GM18498 (cell line): ENCODE results near the gene LFNG.
"Not testable (repeated sequence)": the region's sequence is repeated elsewhere in the genome, so short reads cannot be mapped to it uniquely, and the experiment has no call there.

Experiments used
- ATAC-seq: cut with Tn5 transposase; IDR thresholded peaks from one replicate; pipeline ENCODE4 v1.9.1; 2021; ENCODE audit warnings: mild to moderate bottlenecking, moderate library complexity; ENCODE audit not compliant: unreplicated experiment

The LFNG gene

DNA sequence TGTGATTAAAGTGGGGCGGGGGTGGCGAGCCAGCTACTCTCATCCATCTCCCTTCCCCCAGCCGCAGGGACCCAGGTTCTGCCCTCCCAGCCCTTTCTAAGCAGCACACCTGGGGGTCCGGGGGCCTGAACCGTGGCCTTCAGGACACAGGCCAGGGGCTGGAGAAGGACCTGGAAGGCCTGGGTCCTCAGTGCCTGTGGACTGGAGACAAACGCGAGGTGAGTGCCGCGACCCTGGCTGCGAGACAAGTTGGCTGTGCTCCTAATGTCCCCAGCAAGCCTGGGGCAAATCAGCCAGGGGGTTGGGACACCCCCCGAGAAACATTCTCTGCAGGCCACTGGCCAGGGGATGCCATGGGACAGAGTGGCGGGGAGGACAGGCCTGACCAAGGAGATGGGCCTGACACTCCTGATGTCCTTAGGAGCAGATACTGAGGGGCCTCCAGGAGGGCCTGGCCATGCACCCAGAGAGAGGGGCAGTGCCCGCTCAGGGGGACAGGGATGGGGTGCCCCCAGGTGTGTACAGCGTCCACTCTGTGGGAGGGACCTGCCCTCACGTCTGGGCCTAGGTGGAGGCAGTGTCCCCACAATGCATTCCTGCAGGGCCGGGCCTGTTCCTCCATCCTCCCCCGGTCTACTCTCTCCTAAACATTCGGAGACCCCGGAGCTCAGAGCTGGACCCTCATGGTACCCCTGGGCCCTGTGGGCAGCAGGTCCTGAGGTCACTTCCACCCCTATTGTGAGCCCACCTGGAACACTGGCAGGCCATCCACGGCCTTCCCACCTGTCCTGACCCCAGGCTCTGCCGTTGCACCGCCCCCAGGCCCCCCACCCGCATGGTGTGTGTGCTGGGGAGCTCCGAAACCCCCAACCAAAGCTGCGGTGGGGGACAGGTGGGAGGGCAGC lies 22.7 kb downstream of the LFNG start:
- ATAC-seq = no peak

- no peak for ATAC-seq
Observed at GRCh38 chr7:2542916-2543871, 23.6 kb downstream of the LFNG start.

DNA sequence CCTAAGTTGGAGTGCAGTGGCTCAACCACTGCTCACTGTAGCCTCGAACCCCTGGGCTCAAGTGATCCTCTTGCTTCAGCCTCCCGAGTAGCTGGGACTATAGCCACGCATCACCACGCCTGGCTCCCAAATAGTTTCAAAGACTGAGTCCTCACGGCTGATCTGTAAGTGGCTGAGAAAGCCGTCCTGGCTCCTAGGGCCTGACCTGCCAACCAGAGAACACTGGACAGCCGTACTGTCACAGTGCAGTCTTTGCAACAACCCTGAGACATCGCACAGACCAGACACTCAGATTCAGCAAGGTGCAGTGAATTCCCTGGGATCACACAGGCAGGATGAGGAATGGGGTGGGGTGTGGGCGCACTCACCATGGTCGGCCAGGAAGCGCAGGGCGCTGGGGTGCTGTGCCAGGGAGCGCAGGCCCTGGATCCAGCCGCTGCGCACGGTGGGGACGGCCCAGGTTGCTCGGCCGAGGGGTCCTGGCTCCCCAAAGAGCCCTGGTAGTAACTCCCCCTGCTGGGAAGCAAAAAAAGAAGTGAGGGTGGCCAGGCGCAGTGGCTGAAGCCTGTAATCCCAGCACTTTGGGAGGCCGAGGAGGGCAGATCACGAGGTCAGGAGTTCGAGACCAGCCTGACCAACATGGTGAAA lies 25.1 kb downstream of the LFNG start:
- ATAC-seq = no peak

DNA sequence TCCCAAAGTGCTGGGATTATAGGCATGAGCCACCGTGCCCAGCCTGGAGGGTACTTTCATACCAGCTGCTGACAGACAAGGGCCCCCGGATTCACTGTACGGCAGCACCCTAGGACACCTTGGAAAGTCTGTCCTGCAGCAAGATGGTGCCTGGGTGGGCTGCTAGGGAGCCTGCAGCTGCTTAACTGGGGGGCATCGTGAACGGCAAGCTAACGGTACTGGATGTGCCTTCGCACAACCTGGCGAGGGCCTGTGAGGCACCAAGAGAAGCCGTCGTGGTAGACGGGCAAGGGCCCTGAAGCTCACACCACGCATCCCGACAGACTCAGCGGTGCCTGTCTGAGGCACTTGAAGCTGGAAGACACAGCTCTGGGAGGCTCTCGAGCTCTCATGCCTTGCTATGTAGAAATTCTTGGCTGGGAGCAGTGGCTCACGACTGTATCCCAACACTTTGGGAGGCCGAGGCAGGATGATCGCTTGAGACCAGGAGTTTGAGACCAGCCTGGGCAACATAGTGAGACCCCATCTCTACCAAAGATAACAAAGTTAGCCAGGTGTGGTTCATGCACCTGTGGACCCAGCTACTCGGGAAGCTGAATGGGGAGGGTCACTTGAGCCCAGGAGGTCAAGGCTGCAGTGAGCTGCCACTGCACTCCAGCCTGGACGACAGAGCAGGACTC lies 26.3 kb downstream of the LFNG start:
- ATAC-seq = no peak

GRCh38 chr7:2546776-2547586 lies 27.4 kb downstream of the LFNG start:
- no peak for ATAC-seq

- no peak for ATAC-seq
Observed at GRCh38 chr7:2551418-2551817, 31.8 kb downstream of the LFNG start.

- ATAC-seq = no peak
Observed at GRCh38 chr7:2553108-2553507, 33.5 kb downstream of the LFNG start.

DNA sequence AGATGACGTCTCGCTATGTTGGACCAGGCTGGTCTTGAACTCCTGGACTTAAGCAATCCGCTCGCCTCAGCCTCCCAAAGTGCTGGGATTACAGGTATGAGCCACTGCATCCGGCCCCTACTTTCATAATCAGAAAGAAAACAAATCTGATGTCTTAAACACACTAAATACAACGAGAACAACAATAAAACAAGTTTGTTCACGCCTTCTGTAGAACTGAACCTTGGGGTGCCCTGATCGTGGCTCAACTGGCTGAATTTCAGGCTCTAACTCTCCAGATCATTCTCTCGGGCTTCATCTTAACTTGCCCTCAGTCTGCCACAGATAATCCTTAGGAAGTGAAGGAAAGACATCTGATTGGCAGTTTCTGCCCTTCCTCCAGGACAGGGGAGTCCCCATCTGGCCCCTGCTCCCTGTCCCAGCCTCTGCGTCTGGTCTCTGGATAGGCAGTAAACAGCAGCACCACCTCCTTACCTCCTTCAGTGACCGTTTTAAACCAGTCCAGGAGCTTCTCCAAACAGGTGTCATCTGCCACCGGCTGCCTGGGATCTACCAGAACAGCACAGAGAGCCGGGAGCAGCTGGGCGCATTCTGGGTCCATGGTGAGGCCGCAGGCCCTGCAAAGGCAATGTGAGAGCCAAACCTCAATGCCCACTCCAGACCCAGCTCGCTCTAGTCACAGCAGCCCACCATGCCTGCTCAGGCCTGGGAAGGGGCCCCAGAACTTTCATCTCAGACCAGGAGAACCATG lies 34.4 kb downstream of the LFNG start:
- no peak for ATAC-seq

DNA sequence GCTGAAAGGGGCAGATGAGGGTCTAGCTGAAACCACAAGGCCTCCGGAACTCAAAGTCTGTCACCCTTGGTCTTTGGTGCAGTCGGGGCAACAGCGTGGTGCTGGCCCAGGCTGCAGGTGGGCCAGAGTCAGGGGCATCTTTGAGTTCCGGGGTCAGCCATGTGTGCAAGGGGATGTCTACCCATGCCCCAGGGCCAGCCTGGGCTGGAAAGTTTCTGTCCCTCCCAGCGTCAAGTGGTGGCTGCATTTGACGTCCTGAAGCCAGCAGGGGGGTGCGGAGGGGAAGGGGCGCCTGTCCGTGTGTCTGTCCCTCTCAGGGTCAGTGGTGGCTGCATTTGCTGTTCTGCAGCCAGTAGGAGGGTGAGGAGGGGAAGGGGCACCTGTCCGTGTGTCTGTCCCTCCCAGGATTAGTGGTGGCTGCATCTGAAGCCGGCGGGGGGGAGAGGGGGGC lies 35.1 kb downstream of the LFNG start:
- no peak for ATAC-seq

DNA sequence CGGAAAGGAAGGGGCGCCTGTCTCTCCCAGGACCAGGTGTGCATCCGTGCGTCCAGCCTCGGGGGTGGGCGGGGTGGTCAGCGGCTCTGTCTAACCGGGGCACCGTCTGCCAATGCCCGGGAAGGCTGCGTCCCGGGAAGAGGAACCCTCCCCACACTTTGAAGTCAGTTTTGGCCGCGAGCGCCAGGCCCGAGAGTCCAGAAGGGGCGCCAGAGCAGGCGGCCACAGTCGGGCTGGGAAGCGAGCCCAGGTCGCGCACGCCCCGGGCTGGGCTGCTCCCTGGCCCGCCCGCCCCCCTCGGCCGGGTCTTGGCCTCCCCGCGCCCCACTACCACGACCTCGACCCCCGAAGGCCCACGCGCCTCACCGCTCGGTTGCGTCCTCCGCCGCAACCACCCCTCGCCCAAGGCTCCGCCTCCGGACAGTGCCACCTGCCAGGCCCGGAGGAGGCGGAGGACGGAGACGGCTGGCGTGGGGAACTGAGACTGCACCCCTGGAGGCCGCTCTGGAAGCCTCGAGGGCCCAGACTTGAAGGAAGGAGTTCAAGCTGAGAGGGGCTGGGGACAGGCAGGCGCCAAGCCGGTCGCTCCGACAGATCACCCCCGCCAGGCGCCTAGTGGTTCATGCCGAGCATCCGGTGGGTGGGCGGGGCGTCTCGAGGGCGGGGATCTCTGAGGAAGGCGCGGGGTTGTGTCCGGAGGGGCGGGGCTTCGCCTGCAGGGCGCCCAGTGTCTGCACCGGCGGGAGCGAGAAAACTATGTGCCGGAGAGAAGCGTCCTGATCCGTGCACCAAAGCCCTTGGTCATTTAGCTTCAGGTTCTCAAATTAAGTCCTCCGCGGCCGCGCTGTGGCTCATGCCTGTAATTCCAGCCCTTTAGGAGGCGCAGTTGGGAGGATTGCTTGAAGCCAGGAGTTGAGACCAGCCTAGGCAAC lies 35.8 kb downstream of the LFNG start, which contains the start of gene BRAT1:
Gene BRAT1 (minus strand): TSS at position 404 of the 932 bp plus-strand sequence. CDS start 1,093 bp downstream, outside the sequence.
- ATAC-seq = peak; percentile 71

DNA sequence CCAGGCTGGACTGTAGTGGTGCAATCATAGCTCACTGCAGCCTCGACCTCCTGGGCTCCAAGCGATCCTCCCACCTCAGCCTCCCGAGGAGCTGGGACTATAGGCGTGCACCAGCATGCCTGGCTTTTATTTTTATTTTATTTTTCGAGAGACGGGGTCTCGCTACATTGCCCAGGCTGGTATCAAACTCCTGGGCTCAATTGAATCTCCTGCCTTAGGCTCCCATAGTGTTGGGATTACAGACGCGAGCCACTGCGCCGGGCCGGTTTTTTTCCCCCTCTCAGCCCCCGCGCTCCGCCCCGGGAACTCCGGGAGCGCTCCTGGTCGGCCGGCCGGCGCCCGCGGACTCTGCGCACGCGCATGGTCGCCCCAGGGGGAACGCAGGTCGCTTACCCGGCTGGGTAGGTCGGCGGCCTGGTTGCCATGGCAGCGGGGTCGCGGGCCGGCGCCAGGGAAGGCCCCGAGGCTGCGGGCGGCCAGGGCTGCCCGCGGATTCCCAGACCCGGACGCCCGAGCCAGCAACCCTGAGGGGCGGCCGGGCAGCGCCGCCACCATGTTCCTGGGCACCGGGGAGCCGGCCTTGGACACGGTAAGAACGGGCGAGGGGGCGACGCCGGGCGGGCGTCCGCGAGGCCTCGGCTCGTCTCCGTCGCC lies 39.2 kb downstream of the LFNG start, which contains the start of gene IQCE:
Gene IQCE (plus strand): TSS at position 351 of the 654 bp plus-strand sequence. CDS start 203 bp downstream, at position 554.
- peak; percentile 66 for ATAC-seq

DNA sequence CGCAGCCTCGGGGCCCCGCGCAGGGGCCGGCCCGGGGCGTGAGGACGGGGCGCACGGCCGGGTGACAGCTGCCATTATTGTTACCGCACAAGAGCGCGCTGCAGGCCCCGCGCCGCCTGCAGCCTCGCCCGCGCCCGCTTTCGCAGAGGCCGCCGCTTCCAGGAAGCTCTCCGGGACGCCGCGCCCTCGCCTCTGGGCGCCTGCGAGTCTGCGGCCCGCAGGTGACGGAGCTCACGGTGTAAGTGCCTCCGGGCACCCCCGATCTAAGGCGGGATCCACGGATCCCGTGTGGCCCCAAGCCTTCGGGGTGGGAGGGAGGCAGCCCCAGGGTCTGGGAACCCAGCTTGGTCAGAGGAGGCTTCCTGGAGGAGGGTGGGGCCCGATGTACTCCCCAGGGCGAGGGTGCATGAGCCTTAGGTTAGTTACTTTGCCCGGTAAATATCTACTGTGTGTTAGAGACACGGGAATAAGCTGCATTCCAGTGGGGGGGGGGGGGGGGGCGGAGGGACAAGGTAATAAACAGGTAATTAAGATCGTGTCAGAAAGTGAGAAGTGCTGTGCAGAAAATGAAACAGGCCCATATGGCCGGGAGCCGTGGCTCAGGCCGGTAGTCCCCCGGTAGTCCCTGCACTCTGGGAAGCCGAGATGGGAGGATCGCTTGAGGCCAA lies 39.8 kb downstream of the LFNG start:
- peak; percentile 18 for ATAC-seq

- ATAC-seq = not testable (repeated sequence)
Observed at GRCh38 chr7:2563955-2564354, 44.4 kb downstream of the LFNG start.

DNA sequence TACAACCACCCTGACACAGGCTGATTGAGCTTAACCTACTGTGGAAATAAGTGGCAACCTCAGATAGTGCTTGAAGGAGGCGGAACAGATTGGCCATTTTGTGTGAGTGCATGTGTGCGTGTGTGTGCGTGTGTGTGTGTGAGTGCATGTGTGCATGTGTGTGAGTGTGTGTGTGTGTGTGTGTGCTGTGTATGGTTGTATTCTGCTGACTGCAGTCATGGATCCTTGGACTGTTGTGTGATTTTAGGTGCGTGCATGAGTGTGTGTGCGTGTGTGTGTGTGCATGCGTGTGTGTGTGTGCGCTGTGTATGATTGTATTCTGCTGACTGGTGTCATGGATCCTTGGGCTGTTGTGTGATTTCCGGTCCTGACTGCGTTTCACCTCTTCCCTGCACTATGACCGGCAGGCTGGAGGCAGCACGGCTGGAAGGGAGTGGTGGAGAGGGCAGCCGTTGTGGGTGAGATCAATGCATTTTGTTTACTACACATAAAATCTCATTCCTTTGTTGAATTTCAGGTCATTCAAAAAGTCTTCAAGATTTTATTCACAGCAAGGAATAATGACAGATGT lies 45.5 kb downstream of the LFNG start:
- ATAC-seq = no peak

GRCh38 chr7:2566348-2566889 lies 46.8 kb downstream of the LFNG start:
- ATAC-seq = no peak
